ENCODE measurements around the gene JAZF1. TPM values are rescaled to one million over a fixed set of nuclear protein-coding genes. Genes with fewer than 3 reads are reported as not detected.

The JAZF1 gene
- total and polyA plus RNA-seq, 8 donors, result 4.0 to 13.9 (median 6.0) TPM

GRCh38 chr7:27917774-27918314 is 262.8 kb downstream of the JAZF1 start:
- 75 to 80% methylated on average over 5 of the region's 5 CpGs for WGBS, 2 donors
- FAIRE-seq, result no peak
- H3K27me3 ChIP-seq, result no peaks in the 10 kb centered on the region
- H3K36me3 ChIP-seq, result no peaks in the 10 kb centered on the region
- H3K27ac ChIP-seq, result no peak overlapping the region
- intact Hi-C loops (cut with DNase I), result no loop called here
- no peak for ATAC-seq
- no peak overlapping the region for H3K4me3 ChIP-seq
- H3K4me1 ChIP-seq, result peaks cover 0 to 6% (median 0%) of the 10 kb centered on the region in 3 donors
- H3K9me3 ChIP-seq, result no peaks in the 10 kb centered on the region
- no peak for DNase-seq
- no peak for TF ChIP-seq CTCF (IDR thresholded peaks at IDR 0.05)

GRCh38 chr7:27917119-27917518 is 263.5 kb downstream of the JAZF1 start:
- ATAC-seq, result no peak
- Histone ChIP-seq H3K27ac (no peak overlapping the region), H3K36me3 (no peaks in the 10 kb centered on the region), H3K4me1 (peaks cover 0 to 6% (median 0%) of the 10 kb centered on the region in 3 donors), H3K9me3 (no peaks in the 10 kb centered on the region), H3K4me3 (no peak overlapping the region), H3K27me3 (no peaks in the 10 kb centered on the region)
- 97% methylated on average over 2 of the region's 2 CpGs for WGBS, 2 donors
- intact Hi-C loops (cut with DNase I), result no loop called here
- FAIRE-seq, result no peak
- no peak for DNase-seq
- TF ChIP-seq CTCF (IDR thresholded peaks at IDR 0.05), result no peak

GRCh38 chr7:27916372-27916771 is 264.2 kb downstream of the JAZF1 start:
- Histone ChIP-seq H3K4me3 (no peak overlapping the region), H3K4me1 (peaks cover 0 to 6% (median 0%) of the 10 kb centered on the region in 3 donors), H3K27me3 (no peaks in the 10 kb centered on the region), H3K36me3 (no peaks in the 10 kb centered on the region), H3K27ac (no peak overlapping the region), H3K9me3 (no peaks in the 10 kb centered on the region)
- no peak for TF ChIP-seq CTCF (IDR thresholded peaks at IDR 0.05)
- no peak for FAIRE-seq
- WGBS, 2 donors, result 97 to 100% methylated on average over 1 of the region's 1 CpG
- no peak for ATAC-seq
- no peak for DNase-seq
- intact Hi-C loops (cut with DNase I), result no loop called here

GRCh38 chr7:27914409-27914808 is 266.2 kb downstream of the JAZF1 start:
- H3K4me1 ChIP-seq, result no peaks in the 10 kb centered on the region
- H3K4me3 ChIP-seq, result no peak overlapping the region
- no peaks in the 10 kb centered on the region for H3K9me3 ChIP-seq
- H3K36me3 ChIP-seq, result no peaks in the 10 kb centered on the region
- DNase-seq (no peak), FAIRE-seq (no peak), ATAC-seq (no peak)
- 90 to 92% methylated on average over 3 of the region's 3 CpGs for WGBS, 2 donors
- H3K27ac ChIP-seq, result no peak overlapping the region
- no peak for TF ChIP-seq CTCF (IDR thresholded peaks at IDR 0.05)
- intact Hi-C loops (cut with DNase I), result no loop called here
- no peaks in the 10 kb centered on the region for H3K27me3 ChIP-seq

GRCh38 chr7:27912751-27913150 is 267.8 kb downstream of the JAZF1 start:
- Histone ChIP-seq H3K9me3 (no peaks in the 10 kb centered on the region), H3K4me3 (no peak overlapping the region), H3K27ac (no peak overlapping the region), H3K4me1 (no peaks in the 10 kb centered on the region), H3K36me3 (no peaks in the 10 kb centered on the region), H3K27me3 (no peaks in the 10 kb centered on the region)
- intact Hi-C loops (cut with DNase I), result no loop called here
- 89 to 93% methylated on average over 7 of the region's 7 CpGs for WGBS, 2 donors
- no peak for ATAC-seq
- no peak for DNase-seq
- no peak for TF ChIP-seq CTCF (IDR thresholded peaks at IDR 0.05)
- no peak for FAIRE-seq

Data from pancreas (tissue), 10 donors.